HG03103 (cell line): Measurements from ENCODE around the gene AGR3.
"Not testable (repeated sequence)": the region's sequence is repeated elsewhere in the genome, so short reads cannot be mapped to it uniquely, and the experiment has no call there.

Source experiments
- ATAC-seq: cut with Tn5 transposase; IDR thresholded peaks from one replicate; pipeline ENCODE4 v1.9.1; 2021; ENCODE audit warnings: low read depth; ENCODE audit not compliant: unreplicated experiment

Gene AGR3

DNA sequence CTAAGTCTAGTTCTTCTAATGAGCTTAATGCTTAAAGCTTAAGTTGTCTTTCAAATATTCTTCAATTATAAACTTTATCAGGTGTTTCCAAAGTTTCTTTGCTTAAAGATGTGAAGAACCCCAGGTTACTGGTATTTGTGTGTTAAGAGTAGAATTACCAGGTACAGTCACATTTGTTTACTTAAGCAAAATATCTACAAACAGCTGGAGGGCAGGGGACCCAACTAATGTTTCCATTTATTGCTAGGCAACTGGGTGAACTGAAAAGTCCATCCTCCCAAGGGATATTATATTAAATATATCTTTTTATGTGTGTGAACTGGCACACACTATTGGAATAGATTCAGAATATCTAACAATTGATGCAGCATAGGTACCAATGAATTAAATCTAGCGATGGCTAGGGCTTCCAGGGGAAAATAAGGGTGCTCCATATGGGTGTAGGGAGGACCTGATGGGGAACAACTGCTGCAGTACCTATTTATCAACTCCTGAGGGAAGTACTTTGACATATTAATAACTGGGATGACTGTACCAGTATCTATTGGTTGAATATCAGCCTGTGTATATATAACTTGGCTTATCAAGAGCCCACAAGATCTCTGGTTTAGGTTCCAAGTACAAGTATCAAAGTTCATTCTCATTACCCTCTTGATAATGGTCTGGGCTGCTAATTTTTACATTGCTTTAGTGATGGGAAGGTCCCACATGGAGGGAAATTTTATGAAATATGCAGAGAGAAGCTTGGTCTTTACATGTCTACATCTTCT is 10.3 kb upstream of the AGR3 start:
- ATAC-seq: no peak

GRCh38 chr7:16891338-16891737 is 9.6 kb upstream of the AGR3 start:
- no peak for ATAC-seq

DNA sequence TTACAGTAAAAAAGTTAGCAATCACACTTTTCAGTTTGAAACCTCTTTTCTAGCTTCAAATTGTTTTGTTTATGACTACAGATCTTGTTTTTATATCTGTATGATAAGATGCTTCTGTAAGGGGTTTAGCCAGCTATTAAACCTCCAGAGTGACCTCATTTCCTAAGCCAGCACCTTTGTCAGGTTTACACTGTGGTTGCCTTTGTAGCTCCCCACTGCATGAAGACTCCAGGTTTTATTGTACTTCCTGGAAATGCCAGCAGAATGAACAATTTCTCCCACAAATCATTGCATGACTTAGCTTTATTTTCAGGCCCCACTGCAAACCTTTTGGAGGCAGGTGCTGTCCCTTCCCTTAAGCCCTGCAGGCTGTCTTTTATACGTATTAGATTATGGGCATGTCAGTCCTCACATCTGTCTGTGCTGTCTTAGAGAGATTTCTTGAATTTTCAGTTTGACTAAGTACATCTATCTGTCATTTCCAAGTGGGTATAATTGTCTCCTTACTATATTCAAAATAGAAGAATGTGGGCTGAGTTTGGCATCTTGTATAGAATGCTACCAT is 8.2 kb upstream of the AGR3 start:
- no peak for ATAC-seq

DNA sequence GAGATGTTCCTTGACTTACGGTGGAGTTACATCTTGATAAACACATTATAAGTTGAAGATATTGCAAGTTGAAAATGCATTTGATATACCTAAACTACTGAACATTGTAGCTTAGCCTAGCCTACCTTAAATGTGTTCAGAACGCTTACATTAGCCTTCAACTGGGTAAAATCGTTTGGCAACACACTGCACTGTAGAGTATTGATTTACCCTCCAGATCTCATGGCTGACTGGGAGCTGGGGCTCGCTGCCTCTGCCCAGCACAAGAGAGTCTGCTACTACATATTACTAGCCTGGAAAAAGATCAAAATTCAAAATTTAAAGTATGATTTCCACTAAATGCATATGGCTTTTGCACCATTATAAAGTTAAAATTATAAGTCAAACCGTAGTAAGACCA is 7.5 kb upstream of the AGR3 start:
- no peak for ATAC-seq

DNA sequence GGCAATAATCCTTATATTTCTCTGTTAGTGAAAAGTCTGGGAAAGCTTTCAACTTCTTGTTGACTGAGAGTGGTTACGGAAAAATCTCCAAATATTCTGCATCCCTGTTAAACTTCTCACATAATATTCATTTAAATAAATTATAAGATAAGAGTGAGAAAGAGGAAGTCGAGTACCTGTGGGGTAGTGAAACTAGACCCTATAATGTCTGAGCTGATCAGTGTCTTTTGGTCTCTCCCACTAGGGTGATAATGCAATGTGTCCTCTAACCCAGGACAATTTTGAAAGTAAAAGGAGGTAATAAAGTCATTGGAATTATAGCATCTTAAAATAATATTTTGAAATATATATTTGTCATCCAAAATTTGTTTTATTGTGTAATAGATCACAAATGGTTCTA is 2.1 kb upstream of the AGR3 start:
- ATAC-seq: no peak

- ATAC-seq: no peak
These were observed 1.2 kb downstream of the AGR3 start for GRCh38 chr7:16880554-16880953.

DNA sequence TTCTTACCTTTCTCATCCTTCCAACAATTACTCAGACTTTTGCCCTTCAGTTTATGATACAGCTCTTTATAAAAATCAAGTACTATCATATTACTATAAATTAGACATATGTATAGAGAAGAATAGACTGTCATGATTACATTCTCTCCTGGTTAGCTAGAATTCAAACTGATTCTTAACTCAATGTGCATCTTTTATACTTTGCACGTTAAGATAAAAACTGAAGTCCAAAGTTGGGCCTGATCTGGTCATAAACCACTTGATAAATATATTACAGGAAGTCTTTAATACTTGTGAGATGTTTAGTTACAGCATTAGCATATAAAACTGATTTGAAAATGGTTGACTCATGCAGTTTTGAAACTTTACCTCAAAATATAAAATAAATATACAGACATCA is 2.6 kb downstream of the AGR3 start:
- no peak for ATAC-seq

GRCh38 chr7:16875861-16876260 is 5.9 kb downstream of the AGR3 start:
- ATAC-seq: no peak

GRCh38 chr7:16874066-16874465 is 7.7 kb downstream of the AGR3 start:
- no peak for ATAC-seq

DNA sequence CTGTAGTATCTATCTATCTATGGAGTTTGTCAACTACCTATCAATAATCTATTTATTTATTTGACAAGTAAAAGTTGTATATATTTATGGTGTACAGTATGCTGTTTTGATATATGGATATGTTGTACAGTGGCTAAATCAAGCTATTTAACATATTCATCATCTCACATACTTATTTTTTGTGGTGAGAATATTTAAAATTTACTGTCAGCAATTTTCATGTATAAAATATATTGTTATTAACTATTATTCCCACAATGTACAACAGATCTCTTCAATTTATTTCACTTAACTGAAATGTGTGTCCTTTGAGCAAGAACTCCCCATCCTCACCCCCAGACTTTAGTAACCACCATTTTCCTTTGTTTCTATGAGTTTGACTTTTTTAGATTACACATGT is 14.5 kb downstream of the AGR3 start:
- ATAC-seq: no peak

- not testable (repeated sequence) for ATAC-seq
These were observed 28.6 kb downstream of the AGR3 start for GRCh38 chr7:16853189-16853588.

- ATAC-seq: no peak
These were observed 30.0 kb downstream of the AGR3 start for GRCh38 chr7:16851829-16852228.

DNA sequence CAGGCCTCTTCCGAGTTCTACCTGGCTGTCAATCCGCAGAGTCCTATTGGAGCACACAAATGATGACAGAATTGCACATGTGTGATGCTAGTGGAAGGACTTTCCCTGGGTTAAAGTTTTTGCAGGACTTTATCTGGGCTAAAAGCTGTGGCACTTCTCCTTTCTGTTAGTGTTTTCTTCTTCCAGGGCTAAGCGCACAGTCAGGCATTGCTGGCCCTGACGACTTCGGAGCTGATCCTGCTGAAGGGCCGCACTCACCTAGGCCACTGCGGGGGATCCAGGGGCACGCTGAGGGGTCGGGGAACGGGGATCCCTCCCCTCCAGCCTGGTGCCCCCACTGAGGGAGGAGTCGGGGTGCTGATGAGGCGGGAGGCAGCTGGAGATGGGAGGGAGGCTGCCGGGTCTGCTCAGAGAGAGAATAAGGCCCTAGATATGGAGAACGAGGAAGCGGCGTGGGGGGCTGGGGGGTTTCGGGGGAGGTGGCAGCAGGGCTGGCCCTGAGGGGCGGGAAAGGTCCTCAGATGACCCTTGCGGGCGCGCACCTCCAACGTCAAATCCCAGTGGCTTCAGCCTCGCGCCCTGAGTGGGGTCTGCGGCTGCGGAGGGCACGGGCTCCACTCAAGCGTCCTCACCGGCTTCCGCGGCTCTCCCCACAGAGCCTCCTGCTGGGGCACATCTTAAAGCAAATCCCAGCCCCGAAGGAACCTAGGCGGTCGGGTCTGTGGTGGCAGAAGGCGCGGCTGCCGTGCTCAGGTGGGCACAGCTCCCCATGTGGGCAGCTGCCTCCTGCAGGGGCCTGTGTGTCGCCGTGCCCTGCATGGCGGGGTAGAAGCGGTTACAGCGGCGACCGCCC is 30.9 kb downstream of the AGR3 start:
- ATAC-seq: no peak

- no peak for ATAC-seq
These were observed 32.3 kb downstream of the AGR3 start for GRCh38 chr7:16849296-16850148.

DNA sequence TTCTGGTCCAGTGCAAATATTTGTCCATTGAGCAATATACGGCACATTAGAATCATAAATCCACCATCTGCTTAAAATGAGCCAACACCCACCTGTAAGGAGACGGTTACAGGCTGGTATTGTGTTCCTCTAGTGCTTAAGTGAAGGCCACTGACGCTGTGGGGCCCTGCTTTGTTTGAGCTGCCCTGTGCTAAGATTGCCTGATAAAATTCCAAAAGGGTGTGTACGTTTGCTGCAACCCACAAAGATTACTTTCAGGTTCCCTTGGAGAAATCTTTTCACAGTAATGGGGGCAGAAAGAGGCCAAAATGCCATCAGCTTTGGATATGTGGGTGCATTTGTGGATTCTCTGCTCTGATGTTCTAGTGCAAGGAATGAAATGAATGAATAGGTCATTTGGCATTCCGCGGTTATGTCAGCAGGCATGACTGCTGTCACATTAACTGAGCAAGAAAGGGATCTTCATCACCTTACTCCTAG is 34.4 kb downstream of the AGR3 start:
- ATAC-seq: no peak

DNA sequence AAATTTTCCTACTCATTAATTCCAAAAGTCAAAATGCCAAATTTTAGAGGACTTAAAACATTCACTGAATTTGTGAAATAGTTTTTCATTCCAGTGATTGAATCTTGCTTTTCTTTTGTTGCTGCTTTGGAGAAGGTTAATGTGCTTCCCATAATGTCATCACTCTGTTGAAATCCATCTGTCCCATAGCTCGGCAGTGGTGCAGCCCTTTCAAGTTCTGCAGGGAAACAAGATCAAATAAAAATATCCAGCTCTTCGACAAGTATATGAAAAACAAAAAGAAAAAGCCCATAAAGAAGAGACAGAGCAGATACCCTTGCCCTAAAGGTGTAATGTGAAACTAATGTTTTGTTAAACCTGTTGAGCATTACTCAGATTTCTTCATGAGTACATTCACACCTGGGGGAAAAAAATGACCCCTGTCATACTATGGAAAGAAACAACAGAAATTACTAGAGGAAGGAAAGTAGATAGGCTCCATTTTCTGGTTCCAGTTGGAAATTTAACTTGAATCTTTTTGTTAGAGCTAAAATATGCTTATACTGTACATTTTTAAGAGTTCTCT is 35.1 kb downstream of the AGR3 start:
- ATAC-seq: no peak

GRCh38 chr7:16845746-16846145 is 36.0 kb downstream of the AGR3 start:
- ATAC-seq: no peak

- no peak for ATAC-seq
These were observed 40.1 kb downstream of the AGR3 start for GRCh38 chr7:16841681-16842080.

DNA sequence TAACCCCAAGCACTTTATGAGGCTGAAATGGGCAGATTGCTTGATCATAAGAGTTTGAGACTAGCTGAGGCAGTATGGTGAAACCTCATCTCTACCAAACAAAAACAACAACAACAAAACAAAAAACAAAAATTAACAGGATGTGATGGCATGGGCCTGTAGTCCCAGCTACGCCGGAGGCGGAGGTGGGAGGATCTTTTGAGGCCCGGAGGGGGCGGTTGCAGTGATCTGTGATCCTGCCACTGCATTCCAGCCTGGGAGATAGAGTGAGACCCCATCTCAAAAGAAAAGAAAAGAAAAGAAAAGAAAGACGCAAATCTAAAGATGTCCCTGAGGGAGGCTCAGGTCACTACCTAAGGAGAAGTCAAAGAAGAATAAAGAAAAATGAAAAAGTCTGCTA is 41.7 kb downstream of the AGR3 start:
- ATAC-seq: no peak

GRCh38 chr7:16839646-16840045 is 42.1 kb downstream of the AGR3 start:
- ATAC-seq: no peak
